GM23248 (cell line): ENCODE data around the gene TRIB2.

Experiments used
- EZH2 ChIP-seq: fragments of 200-600 bp; sonication (generic); IDR thresholded peaks from 2 replicates; pipeline ENCODE4 v1.6.1; 2018; ENCODE audit warnings: antibody characterized with exemption, mild to moderate bottlenecking; ENCODE audit not compliant: insufficient read depth, poor library complexity, severe bottlenecking
- EZH2phosphoT487 ChIP-seq: fragments of 200-600 bp; sonication (generic); IDR thresholded peaks from 2 replicates; pipeline ENCODE4 v1.6.1; 2018; ENCODE audit warnings: antibody characterized with exemption, moderate library complexity, mild to moderate bottlenecking, low read depth; ENCODE audit not compliant: insufficient read depth

DNA sequence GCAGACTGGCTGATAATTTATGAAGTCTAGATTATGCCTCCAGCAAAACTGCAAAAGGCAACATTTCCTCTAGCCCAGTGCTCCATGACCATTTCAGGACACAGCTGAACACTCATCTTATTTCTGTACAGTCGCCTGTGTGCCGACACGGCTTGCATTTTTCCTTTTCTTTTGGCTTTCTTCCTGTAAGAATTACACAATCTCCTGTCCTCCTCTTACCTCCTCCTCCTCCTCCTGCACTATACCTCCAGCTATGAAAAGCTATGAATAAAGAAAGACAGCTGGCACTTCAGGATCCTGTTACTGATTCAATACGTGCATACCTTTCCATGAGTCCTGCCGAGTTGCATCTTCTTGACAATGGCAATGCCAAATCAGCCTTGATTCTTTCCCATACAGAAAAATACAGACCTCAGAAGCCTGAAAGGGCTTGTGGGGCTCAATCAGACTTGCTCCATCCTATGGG, 32.2 kb upstream of the TRIB2 start:
- TF ChIP-seq EZH2 (no peak), EZH2phosphoT487 (no peak)
